HepG2 (cell line): ENCODE results near the gene CDC20. TPM values are rescaled to one million over a fixed set of nuclear protein-coding genes. Genes with fewer than 3 reads are reported as not detected.

Experiments
- FOXK1 ChIP-seq: sonication (generic); formaldehyde crosslinking; IDR thresholded peaks from 2 replicates; pipeline ENCODE4 v1.4.0; 2020; ENCODE audit warnings: low read depth, missing genetic modification reagents, borderline replicate concordance
- KDM5B ChIP-seq: sonication (generic); formaldehyde crosslinking; IDR thresholded peaks from 2 replicates; pipeline ENCODE4 v1.4.0; 2020; ENCODE audit warnings: missing genetic modification reagents, mild to moderate bottlenecking, borderline replicate concordance
- MAFG ChIP-seq: sonication (generic); formaldehyde crosslinking; IDR thresholded peaks from 2 replicates; pipeline ENCODE4 v1.5.1; 2020; ENCODE audit warnings: mild to moderate bottlenecking, missing genetic modification reagents
- PAX8 ChIP-seq: sonication (generic); formaldehyde crosslinking; IDR thresholded peaks from 2 replicates; pipeline ENCODE4 v1.8.0; 2022; ENCODE audit warnings: mild to moderate bottlenecking, missing genetic modification reagents, borderline replicate concordance
- RBM39 ChIP-seq: fragments of 200-400 bp; formaldehyde crosslinking; IDR thresholded peaks from one replicate; pipeline ENCODE4 v1.6.1; 2018; ENCODE audit warnings: antibody characterized with exemption, mild to moderate bottlenecking, low read depth, low read length; ENCODE audit not compliant: poor library complexity, severe bottlenecking
- SMC3 ChIP-seq: IDR thresholded peaks from 2 replicates; pipeline ENCODE4 v1.6.1; 2011; ENCODE audit warnings: low read length, improper control_type of control experiment
- STAG1 ChIP-seq: sonication (generic); formaldehyde crosslinking; IDR thresholded peaks from 2 replicates; pipeline ENCODE4 v1.4.0; 2020; ENCODE audit warnings: missing genetic modification reagents
- U2AF2 ChIP-seq: fragments of 200-400 bp; formaldehyde crosslinking; IDR thresholded peaks from 2 replicates; pipeline ENCODE4 v1.6.1; 2017; ENCODE audit warnings: low read depth, mild to moderate bottlenecking, low read length
- ZNF432 ChIP-seq: sonication (generic); formaldehyde crosslinking; IDR thresholded peaks from 2 replicates; pipeline ENCODE4 v1.5.0; 2020; ENCODE audit warnings: missing genetic modification reagents, mild to moderate bottlenecking, borderline replicate concordance
- ZNF441 ChIP-seq: sonication (generic); formaldehyde crosslinking; IDR thresholded peaks from 2 replicates; pipeline ENCODE4 v1.7.0; 2021; ENCODE audit warnings: missing genetic modification reagents, borderline replicate concordance
- polyA plus RNA-seq, 8 experiments: library from polyadenylated mRNA; depleted of rRNA in 3 of 8; stranded (reverse) in 7 of 8; unstranded in 1 of 8; fragments of >200 nt; fragmentation: Illumina TruSeq in 4 of 8; extraction: Trizol in 4 of 8; gene quantifications; 2 replicates each; pipeline versions ENCODE4 v1.2.1 to v1.2.3, GENCODE V29; 2011 to 2016; ENCODE audit warnings: low read depth in 4 of 8, missing spikeins in 1 of 8, mixed read lengths in 1 of 8; ENCODE audit not compliant: insufficient read depth in 1 of 8
- total RNA-seq, 5 experiments: library from RNA; depleted of rRNA; stranded (reverse); fragments of >200 nt; fragmentation: Illumina TruSeq; extraction: Trizol; gene quantifications; 2 replicates each; pipeline ENCODE4 v1.2.3, GENCODE V29; 2016; ENCODE audit warnings: low read depth in 1 of 5
- TF ChIP-seq, protein P1 (sequence below): sonication (generic); formaldehyde crosslinking; IDR thresholded peaks from 2 replicates; pipeline ENCODE4 v1.5.0; 2020; ENCODE audit warnings: mild to moderate bottlenecking, missing genetic modification reagents, moderate library complexity
- TF ChIP-seq, protein P2 (sequence below): sonication (generic); formaldehyde crosslinking; IDR thresholded peaks from 2 replicates; pipeline ENCODE4 v1.5.1; 2020; ENCODE audit warnings: missing genetic modification reagents, mild to moderate bottlenecking, borderline replicate concordance
- TF ChIP-seq, protein P3 (sequence below): sonication (generic); formaldehyde crosslinking; conservative IDR thresholded peaks from 2 replicates; pipeline ENCODE4 v1.4.0; 2020; ENCODE audit warnings: missing genetic modification reagents

The CDC20 gene
- total and polyA plus RNA-seq, 2 of the 13 experiments (the other 11 are each of a cell fraction or from before 2014, with no cell fraction given) = 57.9 to 90.0 TPM

GRCh38 chr1:43383449-43383848 lies 24.7 kb downstream of the CDC20 start (continued):
- TF ChIP-seq, protein P1, sequence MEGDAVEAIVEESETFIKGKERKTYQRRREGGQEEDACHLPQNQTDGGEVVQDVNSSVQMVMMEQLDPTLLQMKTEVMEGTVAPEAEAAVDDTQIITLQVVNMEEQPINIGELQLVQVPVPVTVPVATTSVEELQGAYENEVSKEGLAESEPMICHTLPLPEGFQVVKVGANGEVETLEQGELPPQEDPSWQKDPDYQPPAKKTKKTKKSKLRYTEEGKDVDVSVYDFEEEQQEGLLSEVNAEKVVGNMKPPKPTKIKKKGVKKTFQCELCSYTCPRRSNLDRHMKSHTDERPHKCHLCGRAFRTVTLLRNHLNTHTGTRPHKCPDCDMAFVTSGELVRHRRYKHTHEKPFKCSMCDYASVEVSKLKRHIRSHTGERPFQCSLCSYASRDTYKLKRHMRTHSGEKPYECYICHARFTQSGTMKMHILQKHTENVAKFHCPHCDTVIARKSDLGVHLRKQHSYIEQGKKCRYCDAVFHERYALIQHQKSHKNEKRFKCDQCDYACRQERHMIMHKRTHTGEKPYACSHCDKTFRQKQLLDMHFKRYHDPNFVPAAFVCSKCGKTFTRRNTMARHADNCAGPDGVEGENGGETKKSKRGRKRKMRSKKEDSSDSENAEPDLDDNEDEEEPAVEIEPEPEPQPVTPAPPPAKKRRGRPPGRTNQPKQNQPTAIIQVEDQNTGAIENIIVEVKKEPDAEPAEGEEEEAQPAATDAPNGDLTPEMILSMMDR (CRISPR knock-in tag) = peak; percentile 52
- TF ChIP-seq, protein P2, sequence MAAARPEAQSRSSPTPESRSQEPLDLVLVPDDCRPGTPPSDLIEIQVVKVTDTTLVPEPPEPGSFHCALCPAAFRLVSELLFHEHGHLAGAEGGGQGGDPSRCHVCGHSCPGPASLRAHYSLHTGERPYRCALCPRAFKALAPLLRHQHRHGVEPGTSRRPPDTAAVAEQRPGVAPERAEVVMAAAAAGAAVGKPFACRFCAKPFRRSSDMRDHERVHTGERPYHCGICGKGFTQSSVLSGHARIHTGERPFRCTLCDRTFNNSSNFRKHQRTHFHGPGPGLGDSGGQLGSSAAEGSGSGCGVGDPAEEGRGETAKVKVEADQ (CRISPR knock-in tag) = no peak
- no peak for TF ChIP-seq MAFG (CRISPR knock-in tag)
- no peak for TF ChIP-seq ZNF441
- no peak for TF ChIP-seq U2AF2
- TF ChIP-seq RBM39 = no peak
- TF ChIP-seq SMC3 = peak; percentile 39; the same call in 1 of the 2 replicates
- TF ChIP-seq ZNF432 (CRISPR knock-in tag) = no peak
- TF ChIP-seq FOXK1 (CRISPR knock-in tag) = no peak
- TF ChIP-seq STAG1 (CRISPR knock-in tag) = peak; percentile 56
- TF ChIP-seq, protein P3, sequence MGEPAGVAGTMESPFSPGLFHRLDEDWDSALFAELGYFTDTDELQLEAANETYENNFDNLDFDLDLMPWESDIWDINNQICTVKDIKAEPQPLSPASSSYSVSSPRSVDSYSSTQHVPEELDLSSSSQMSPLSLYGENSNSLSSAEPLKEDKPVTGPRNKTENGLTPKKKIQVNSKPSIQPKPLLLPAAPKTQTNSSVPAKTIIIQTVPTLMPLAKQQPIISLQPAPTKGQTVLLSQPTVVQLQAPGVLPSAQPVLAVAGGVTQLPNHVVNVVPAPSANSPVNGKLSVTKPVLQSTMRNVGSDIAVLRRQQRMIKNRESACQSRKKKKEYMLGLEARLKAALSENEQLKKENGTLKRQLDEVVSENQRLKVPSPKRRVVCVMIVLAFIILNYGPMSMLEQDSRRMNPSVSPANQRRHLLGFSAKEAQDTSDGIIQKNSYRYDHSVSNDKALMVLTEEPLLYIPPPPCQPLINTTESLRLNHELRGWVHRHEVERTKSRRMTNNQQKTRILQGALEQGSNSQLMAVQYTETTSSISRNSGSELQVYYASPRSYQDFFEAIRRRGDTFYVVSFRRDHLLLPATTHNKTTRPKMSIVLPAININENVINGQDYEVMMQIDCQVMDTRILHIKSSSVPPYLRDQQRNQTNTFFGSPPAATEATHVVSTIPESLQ (CRISPR knock-in tag) = no peak
- no peak for TF ChIP-seq KDM5B (CRISPR knock-in tag)
- no peak for TF ChIP-seq PAX8
